ENCODE results near the gene MIEF1.
"Not testable (repeated sequence)": the region's sequence is repeated elsewhere in the genome, so short reads cannot be mapped to it uniquely, and the experiment has no call there.

The MIEF1 gene

GRCh38 chr22:39517470-39517869, 15.4 kb downstream of the MIEF1 start:
- no peak for DNase-seq

- DNase-seq: no peak
Observed at GRCh38 chr22:39518144-39518786, 16.2 kb downstream of the MIEF1 start.

- peak; percentile 39 for DNase-seq
Observed at GRCh38 chr22:39518996-39519680, 17.0 kb downstream of the MIEF1 start.

GRCh38 chr22:39519681-39520225, 17.7 kb downstream of the MIEF1 start:
- DNase-seq: peak; percentile 97

- peak; percentile 91 for DNase-seq
Observed at GRCh38 chr22:39520226-39521105, 18.4 kb downstream of the MIEF1 start, which contains the start of gene ATF4. Gene ATF4 (plus strand): TSS chr22:39520562. CDS start chr22:39521446, 884 bp downstream.

GRCh38 chr22:39521106-39521885, 19.2 kb downstream of the MIEF1 start:
- not testable (repeated sequence) for DNase-seq

GRCh38 chr22:39522091-39522490, 20.0 kb downstream of the MIEF1 start:
- DNase-seq: not testable (repeated sequence)

- DNase-seq: no peak
Observed at GRCh38 chr22:39522567-39523300, 20.6 kb downstream of the MIEF1 start.

- DNase-seq: no peak
Observed at GRCh38 chr22:39524089-39524752, 22.1 kb downstream of the MIEF1 start.

- DNase-seq: no peak
Observed at GRCh38 chr22:39524753-39525657, 22.9 kb downstream of the MIEF1 start.

- DNase-seq: no peak
Observed at GRCh38 chr22:39525658-39525975, 23.5 kb downstream of the MIEF1 start.

GRCh38 chr22:39526736-39527171, 24.7 kb downstream of the MIEF1 start:
- DNase-seq: no peak

- DNase-seq: no peak
Observed at GRCh38 chr22:39527481-39527961, 25.4 kb downstream of the MIEF1 start.

- DNase-seq: no peak
Observed at GRCh38 chr22:39528080-39528661, 26.1 kb downstream of the MIEF1 start.

GRCh38 chr22:39528681-39529486, 26.8 kb downstream of the MIEF1 start:
- DNase-seq: peak; percentile 89

- no peak for DNase-seq
Observed at GRCh38 chr22:39529487-39529851, 27.4 kb downstream of the MIEF1 start.

- DNase-seq: no peak
Observed at GRCh38 chr22:39530116-39530515, 28.0 kb downstream of the MIEF1 start.

- DNase-seq: no peak
Observed at GRCh38 chr22:39530692-39531331, 28.7 kb downstream of the MIEF1 start.

Measured in activated naive CD4-positive, alpha-beta T cell treated with anti-CD3 and anti-CD28 coated beads, Interleukin-2, amount 50 U/mL, for 16 hours (primary cell).